Fibroblast of mammary gland (primary cell): ENCODE data around the gene POLRMT.
A peak's percentile ranks its signal among the peaks of the same experiment; 100 is the strongest.

ENCODE experiments used
- DNase-seq: peaks from one replicate; pipeline ENCODE4 v3.0.0-alpha.2; 2010; ENCODE audit warnings: low read depth
- H3K4me3 ChIP-seq: 2 replicates; pipeline ENCODE4 v1.5.1; 2011; ENCODE audit warnings: low read depth, mild to moderate bottlenecking, low read length, moderate library complexity; ENCODE audit not compliant: control insufficient read depth
- TF ChIP-seq, protein P1 (sequence below): conservative IDR thresholded peaks from 2 replicates; pipeline ENCODE4 v1.5.1; 2011; ENCODE audit warnings: low read depth, low read length, inconsistent platforms; ENCODE audit not compliant: control insufficient read depth, insufficient read depth

Gene POLRMT

GRCh38 chr19:583968-584239 lies 49.4 kb downstream of the POLRMT start:
- TF ChIP-seq, protein P1, sequence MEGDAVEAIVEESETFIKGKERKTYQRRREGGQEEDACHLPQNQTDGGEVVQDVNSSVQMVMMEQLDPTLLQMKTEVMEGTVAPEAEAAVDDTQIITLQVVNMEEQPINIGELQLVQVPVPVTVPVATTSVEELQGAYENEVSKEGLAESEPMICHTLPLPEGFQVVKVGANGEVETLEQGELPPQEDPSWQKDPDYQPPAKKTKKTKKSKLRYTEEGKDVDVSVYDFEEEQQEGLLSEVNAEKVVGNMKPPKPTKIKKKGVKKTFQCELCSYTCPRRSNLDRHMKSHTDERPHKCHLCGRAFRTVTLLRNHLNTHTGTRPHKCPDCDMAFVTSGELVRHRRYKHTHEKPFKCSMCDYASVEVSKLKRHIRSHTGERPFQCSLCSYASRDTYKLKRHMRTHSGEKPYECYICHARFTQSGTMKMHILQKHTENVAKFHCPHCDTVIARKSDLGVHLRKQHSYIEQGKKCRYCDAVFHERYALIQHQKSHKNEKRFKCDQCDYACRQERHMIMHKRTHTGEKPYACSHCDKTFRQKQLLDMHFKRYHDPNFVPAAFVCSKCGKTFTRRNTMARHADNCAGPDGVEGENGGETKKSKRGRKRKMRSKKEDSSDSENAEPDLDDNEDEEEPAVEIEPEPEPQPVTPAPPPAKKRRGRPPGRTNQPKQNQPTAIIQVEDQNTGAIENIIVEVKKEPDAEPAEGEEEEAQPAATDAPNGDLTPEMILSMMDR = no peak
- no peak for DNase-seq
- H3K4me3 ChIP-seq = no peak overlapping the region

- no peak for DNase-seq
- TF ChIP-seq, protein P1 = no peak
- H3K4me3 ChIP-seq = no peak overlapping the region
These were observed 50.0 kb downstream of the POLRMT start for GRCh38 chr19:583198-583967.

GRCh38 chr19:582497-583197 lies 50.7 kb downstream of the POLRMT start:
- TF ChIP-seq, protein P1 = no peak
- peak; percentile 63 for DNase-seq
- H3K4me3 ChIP-seq = no peak overlapping the region

DNA sequence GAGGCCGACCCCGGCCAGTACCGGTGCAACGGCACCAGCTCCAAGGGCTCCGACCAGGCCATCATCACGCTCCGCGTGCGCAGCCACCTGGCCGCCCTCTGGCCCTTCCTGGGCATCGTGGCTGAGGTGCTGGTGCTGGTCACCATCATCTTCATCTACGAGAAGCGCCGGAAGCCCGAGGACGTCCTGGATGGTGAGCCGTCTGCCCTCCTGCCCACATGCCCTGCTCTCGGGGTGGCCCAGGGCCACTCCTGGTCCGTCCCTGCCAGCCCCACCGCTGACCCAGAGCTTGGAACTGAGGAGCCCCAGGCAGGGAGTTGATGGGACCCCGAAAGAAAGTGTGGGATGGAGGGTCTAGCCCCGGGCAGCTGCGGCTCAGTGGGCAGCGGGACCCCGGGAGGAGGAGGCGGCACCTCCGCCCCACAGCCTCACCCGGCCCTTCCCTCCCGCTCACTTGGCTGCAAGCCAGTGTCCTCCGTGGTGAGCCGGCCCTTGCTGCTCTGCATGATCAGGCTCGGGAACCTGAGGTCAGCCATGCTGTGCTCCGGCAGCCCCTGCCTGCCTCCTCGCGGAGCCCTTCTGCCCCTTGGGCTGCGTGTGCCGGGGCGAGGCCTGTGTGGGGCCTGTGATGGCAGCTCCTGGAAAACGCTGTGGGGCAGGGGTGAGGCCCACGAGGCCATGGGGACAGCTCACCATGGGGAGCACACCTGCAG lies 51.8 kb downstream of the POLRMT start:
- no peak overlapping the region for H3K4me3 ChIP-seq
- TF ChIP-seq, protein P1 = no peak
- DNase-seq = no peak

DNA sequence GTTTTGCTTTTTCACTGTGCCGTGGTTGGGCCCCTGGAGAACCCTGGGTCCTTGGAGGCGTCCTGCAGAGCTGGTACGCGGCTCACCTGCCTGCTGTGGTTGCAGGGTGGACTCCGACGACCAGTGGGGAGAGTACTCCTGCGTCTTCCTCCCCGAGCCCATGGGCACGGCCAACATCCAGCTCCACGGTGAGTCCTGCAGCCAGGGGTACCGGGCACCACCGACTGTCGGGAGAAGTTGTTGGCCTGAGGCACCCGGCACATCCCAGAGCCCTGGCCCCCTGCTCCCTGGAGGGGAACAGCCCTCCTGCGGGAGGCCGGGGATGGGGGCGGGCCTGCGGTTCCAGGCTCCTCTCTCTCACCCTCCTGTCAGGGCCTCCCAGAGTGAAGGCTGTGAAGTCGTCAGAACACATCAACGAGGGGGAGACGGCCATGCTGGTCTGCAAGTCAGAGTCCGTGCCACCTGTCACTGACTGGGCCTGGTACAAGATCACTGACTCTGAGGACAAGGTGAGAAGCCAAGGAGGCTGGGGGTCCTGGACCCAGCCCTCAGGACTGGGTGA lies 53.0 kb downstream of the POLRMT start:
- H3K4me3 ChIP-seq = no peak overlapping the region
- no peak for DNase-seq
- TF ChIP-seq, protein P1 = no peak

- no peak overlapping the region for H3K4me3 ChIP-seq
- TF ChIP-seq, protein P1 = no peak
- no peak for DNase-seq
These were observed 53.5 kb downstream of the POLRMT start for GRCh38 chr19:579842-580155.
